Activated T-helper 1 cell treated with anti-CD3 and anti-CD28 coated beads, Interleukin-12 subunit alpha, Interleukin-12 subunit beta, Interleukin-2, Interleukin-4 antibody, amounts not matched to agents 30 ng/mL and 10 ng/mL and 1 ng/mL, durations not matched to agents 14 hours and 24 hours and 36 hours (primary cell): ENCODE data around the gene ITFG1. TPM values are rescaled to one million over a fixed set of nuclear protein-coding genes. Genes with fewer than 3 reads are reported as not detected.
"Not testable (repeated sequence)": the region's sequence is repeated elsewhere in the genome, so short reads cannot be mapped to it uniquely, and the experiment has no call there.

Experiments
- DNase-seq: peaks from one replicate; pipeline ENCODE4 v3.0.0; 2021; ENCODE audit warnings: low spot score
- H3K27ac Mint-ChIP-seq: one replicate; pipeline ENCODE4 v1.8.0; 2021; ENCODE audit warnings: mild to moderate bottlenecking, mixed read lengths
- H3K27me3 Mint-ChIP-seq: one replicate; pipeline ENCODE4 v1.8.0; 2022; ENCODE audit warnings: mild to moderate bottlenecking, moderate library complexity, mixed read lengths; ENCODE audit not compliant: insufficient read depth
- H3K36me3 Mint-ChIP-seq: one replicate; pipeline ENCODE4 v1.8.0; 2021; ENCODE audit warnings: low read depth, mixed read lengths
- H3K4me1 Mint-ChIP-seq: one replicate; pipeline ENCODE4 v1.8.0; 2021; ENCODE audit warnings: low read depth, mixed read lengths
- H3K4me3 Mint-ChIP-seq: one replicate; pipeline ENCODE4 v1.8.0; 2021; ENCODE audit warnings: mild to moderate bottlenecking, moderate library complexity, mixed read lengths
- H3K9me3 Mint-ChIP-seq: one replicate; pipeline ENCODE4 v1.8.0; 2021; ENCODE audit warnings: mixed read lengths
- intact Hi-C: fragments of 100-400 bp; cut with micrococcal nuclease; formaldehyde crosslinking; loops from one replicate; pipeline ENCODE4 v1.15.1; 2024
- total RNA-seq: library from RNA; stranded (reverse); gene quantifications from 2 replicates; pipeline ENCODE4 v1.2.3, GENCODE V29; 2022

The ITFG1 gene
- total RNA-seq, 1 donor from 2014 or later = 25.4 TPM

DNA sequence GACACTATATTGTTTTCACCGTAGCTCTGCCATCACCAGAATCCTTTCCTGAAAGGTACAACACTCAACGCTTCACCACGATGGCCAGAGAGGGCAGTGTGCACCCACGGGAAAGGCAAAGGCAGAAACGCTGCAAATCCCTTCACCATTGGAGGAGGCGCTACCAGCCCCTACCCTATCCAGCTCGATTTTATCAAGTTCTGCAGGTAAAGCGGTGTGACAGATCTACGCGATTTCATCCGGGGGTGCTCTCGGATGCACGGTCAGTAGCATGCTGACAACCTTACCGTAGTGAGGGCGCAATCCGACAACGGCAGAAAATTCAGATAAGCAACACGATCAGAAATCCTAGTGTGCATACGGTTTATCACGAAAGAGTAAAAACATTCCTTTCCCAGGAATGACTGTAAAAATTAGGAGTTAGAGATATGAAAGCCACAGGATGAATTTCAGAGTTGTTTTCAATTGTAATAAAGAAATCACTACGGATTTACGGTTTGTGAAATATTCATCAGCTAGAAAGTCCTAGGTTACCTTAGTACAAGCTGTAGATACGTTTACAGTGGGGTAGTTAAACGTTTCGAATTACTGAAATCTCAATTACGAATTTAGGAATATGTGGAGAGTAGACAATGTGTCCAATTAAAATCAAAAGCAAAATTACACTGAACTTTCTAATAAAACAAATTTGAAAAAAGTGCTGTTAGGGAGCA lies 318.9 kb downstream of the ITFG1 start:
- DNase-seq = peak; percentile 79
- intact Hi-C loops = loop anchor here (1.0 to 10.0 kb wide), 14 partner anchors 105 to 1470 kb away; partner anchors contain the start of genes C16orf87, DNAJA2, ITFG1 and N4BP1
- peak overlapping the region; percentile 53 for H3K27ac Mint-ChIP-seq
- H3K36me3 Mint-ChIP-seq = peaks cover 10% of the 10 kb centered on the region
- H3K4me3 Mint-ChIP-seq = peak overlapping the region; percentile 90
- peaks cover 50% of the 10 kb centered on the region for H3K4me1 Mint-ChIP-seq
- H3K27me3 Mint-ChIP-seq = peaks cover 16% of the 10 kb centered on the region
- H3K9me3 Mint-ChIP-seq = no peaks in the 10 kb centered on the region

DNA sequence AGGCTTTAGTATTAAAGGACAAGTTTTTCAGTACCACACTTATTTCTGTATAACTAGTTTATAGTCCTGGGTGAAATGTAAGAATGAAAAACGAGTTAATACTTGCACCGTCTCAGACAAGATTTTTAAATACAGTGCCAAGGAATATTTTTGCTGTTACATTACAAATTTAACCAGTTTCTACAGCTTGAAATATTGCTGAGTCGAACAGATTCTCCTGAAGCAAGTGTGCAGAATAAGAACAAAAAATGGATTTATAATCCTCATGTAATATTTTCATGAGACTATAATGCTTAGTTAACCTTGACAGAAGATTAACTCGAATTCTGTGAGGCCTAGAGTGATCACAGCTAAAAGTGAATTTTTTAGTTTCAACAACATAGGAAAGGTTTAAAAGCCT lies 320.2 kb downstream of the ITFG1 start:
- no peak for DNase-seq
- peaks cover 10% of the 10 kb centered on the region for H3K36me3 Mint-ChIP-seq
- intact Hi-C loops = loop anchor here (1.0 to 10.0 kb wide), 11 partner anchors 103 to 1472 kb away; partner anchors contain the start of genes DNAJA2, ITFG1, N4BP1 and ORC6
- H3K4me3 Mint-ChIP-seq = no peak overlapping the region
- H3K27me3 Mint-ChIP-seq = peaks cover 12% of the 10 kb centered on the region
- no peaks in the 10 kb centered on the region for H3K9me3 Mint-ChIP-seq
- H3K4me1 Mint-ChIP-seq = peaks cover 56% of the 10 kb centered on the region
- no peak overlapping the region for H3K27ac Mint-ChIP-seq

- no peak overlapping the region for H3K27ac Mint-ChIP-seq
- H3K4me3 Mint-ChIP-seq = no peak overlapping the region
- H3K9me3 Mint-ChIP-seq = no peaks in the 10 kb centered on the region
- intact Hi-C loops = loop anchor here (2.0 to 10.0 kb wide), 7 partner anchors 167 to 1473 kb away; partner anchors contain the start of genes DNAJA2, N4BP1, ORC6 and VPS35
- peaks cover 5% of the 10 kb centered on the region for H3K27me3 Mint-ChIP-seq
- H3K36me3 Mint-ChIP-seq = peaks cover 10% of the 10 kb centered on the region
- H3K4me1 Mint-ChIP-seq = peaks cover 53% of the 10 kb centered on the region
- no peak for DNase-seq
Observed at GRCh38 chr16:47139561-47140185, 321.2 kb downstream of the ITFG1 start.

DNA sequence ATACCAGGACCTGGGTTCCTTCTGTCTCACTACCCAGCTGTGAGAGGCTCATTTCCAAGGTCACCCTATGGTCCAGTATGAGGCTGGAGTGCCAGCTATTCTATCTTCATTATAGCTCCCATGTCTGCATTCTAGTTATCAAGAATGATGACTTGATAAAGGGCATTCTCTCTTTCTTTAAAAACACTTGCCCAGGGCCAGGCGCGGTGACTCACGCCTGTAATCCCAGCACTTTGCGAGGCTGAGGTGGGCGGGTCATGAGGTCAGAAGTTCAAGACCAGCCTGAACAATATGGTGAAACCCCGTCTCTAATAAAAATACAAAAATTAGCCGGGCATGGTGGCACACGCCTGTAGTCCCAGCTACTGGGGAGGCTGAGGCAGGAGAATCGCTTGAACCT lies 322.9 kb downstream of the ITFG1 start:
- H3K4me3 Mint-ChIP-seq, H3K27ac Mint-ChIP-seq, H3K27me3 Mint-ChIP-seq, intact Hi-C loops, H3K9me3 Mint-ChIP-seq, DNase-seq: not testable (repeated sequence)
- H3K36me3 Mint-ChIP-seq = peaks cover 15% of the 10 kb centered on the region
- peaks cover 55% of the 10 kb centered on the region for H3K4me1 Mint-ChIP-seq

GRCh38 chr16:47136099-47136842 lies 324.6 kb downstream of the ITFG1 start:
- Mint-ChIP-seq H3K4me3 (no peak overlapping the region), H3K27me3 (no peaks in the 10 kb centered on the region), H3K36me3 (peaks cover 9% of the 10 kb centered on the region), H3K27ac (no peak overlapping the region), H3K4me1 (peaks cover 44% of the 10 kb centered on the region), H3K9me3 (no peaks in the 10 kb centered on the region)
- intact Hi-C loops = no loop called here
- no peak for DNase-seq

- no peaks in the 10 kb centered on the region for H3K27me3 Mint-ChIP-seq
- intact Hi-C loops = no loop called here
Observed at GRCh38 chr16:47134550-47134949, 326.3 kb downstream of the ITFG1 start.

DNA sequence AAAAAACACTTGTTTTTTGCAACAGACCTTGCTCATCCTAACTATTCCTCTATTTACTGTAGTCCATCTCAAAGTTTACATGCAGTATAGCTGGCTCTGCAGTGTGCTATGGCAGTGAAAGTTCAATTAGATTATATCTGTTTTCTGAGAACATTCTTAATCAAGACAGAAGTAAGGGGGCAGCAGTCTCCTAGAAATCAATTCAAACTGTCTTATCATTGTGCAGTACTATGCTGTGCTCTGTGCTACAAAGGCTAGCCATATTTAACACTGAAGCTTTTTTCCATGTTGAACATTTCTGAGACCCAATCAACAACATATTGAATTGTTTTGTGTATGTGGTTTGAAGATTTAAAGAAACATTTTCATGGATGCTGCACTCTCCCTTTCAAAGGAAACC lies 328.6 kb downstream of the ITFG1 start:
- intact Hi-C loops = no loop called here
- Mint-ChIP-seq H3K4me1 (peaks cover 23% of the 10 kb centered on the region), H3K36me3 (peaks cover 14% of the 10 kb centered on the region), H3K4me3 (no peak overlapping the region), H3K27me3 (no peaks in the 10 kb centered on the region), H3K27ac (no peak overlapping the region), H3K9me3 (no peaks in the 10 kb centered on the region)
- DNase-seq = no peak

More at GRCh38 chr16:47134550-47134949, 326.3 kb downstream of the ITFG1 start:
- DNase-seq = no peak
- no peak overlapping the region for H3K4me3 Mint-ChIP-seq
- H3K27ac Mint-ChIP-seq = no peak overlapping the region
- peaks cover 41% of the 10 kb centered on the region for H3K4me1 Mint-ChIP-seq
- no peaks in the 10 kb centered on the region for H3K9me3 Mint-ChIP-seq
- H3K36me3 Mint-ChIP-seq = peaks cover 14% of the 10 kb centered on the region

GRCh38 chr16:47129755-47130435 lies 331.0 kb downstream of the ITFG1 start:
- peaks cover 16% of the 10 kb centered on the region for H3K36me3 Mint-ChIP-seq
- intact Hi-C loops = no loop called here
- no peak for DNase-seq
- H3K4me1 Mint-ChIP-seq = peaks cover 14% of the 10 kb centered on the region
- no peaks in the 10 kb centered on the region for H3K9me3 Mint-ChIP-seq
- no peaks in the 10 kb centered on the region for H3K27me3 Mint-ChIP-seq
- H3K27ac Mint-ChIP-seq = no peak overlapping the region
- H3K4me3 Mint-ChIP-seq = no peak overlapping the region

DNA sequence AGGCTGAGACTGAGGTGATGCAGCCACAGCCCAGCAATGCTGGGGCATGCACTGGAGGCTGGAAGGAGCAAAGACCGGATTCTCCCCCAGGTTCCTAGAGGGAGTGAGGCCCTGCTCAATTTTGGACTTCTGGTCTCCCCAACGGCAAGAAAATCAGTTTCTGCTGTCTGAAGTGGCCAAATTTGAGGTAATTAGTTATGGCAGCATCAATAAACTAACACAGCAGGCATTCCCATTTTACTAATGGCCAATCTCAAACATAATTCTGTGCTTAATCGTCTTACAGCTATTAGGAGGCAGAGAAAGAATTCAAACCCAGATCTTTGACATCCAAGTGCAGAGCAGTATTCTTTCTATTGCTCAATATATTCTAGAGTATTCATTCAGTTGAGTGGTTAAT lies 333.3 kb downstream of the ITFG1 start:
- H3K4me3 Mint-ChIP-seq = no peak overlapping the region
- H3K4me1 Mint-ChIP-seq = peaks cover 9% of the 10 kb centered on the region
- H3K36me3 Mint-ChIP-seq = peaks cover 12% of the 10 kb centered on the region
- no peaks in the 10 kb centered on the region for H3K9me3 Mint-ChIP-seq
- intact Hi-C loops = no loop called here
- no peak overlapping the region for H3K27ac Mint-ChIP-seq
- no peaks in the 10 kb centered on the region for H3K27me3 Mint-ChIP-seq
- no peak for DNase-seq

DNA sequence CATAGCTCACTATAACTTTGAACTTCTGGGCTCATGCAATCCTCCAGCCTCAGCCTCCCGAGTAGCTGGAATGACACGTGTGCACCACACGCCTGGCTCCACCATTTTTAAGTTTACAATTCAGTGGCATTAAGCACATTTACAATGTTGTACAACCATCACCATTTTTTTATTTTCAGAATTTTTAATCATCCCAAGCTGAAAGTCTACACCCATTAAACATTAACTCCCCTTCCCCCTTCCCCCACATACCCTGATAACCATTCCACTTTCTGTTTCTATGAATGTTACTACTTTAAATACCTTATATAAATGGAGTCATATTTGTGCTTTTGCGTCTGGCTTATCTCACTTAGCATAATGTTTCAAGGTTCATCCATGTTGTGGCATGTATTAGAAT lies 335.1 kb downstream of the ITFG1 start:
- no peaks in the 10 kb centered on the region for H3K9me3 Mint-ChIP-seq
- DNase-seq = no peak
- H3K4me1 Mint-ChIP-seq = peaks cover 9% of the 10 kb centered on the region
- no peak overlapping the region for H3K4me3 Mint-ChIP-seq
- intact Hi-C loops = no loop called here
- no peak overlapping the region for H3K27ac Mint-ChIP-seq
- peaks cover 15% of the 10 kb centered on the region for H3K36me3 Mint-ChIP-seq
- no peaks in the 10 kb centered on the region for H3K27me3 Mint-ChIP-seq

DNA sequence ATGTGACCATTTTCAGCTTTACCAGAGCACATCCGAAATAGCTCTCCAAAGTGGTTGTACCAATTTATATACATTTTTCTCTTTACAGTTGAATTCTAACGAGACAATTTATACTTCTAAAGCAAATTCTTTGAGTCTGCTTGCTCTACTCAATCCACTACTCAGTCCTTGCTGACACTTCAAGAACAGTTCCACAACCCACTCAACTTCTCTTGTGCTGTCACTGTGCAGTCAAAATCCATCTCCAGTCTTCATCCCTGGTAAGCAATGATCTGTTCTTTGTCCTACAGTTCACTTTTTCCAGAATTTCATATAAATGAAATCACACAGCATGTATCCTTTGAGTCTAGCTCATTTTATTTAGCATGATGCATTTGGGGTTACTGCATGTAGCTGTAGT lies 347.7 kb downstream of the ITFG1 start:
- H3K4me3 Mint-ChIP-seq = no peak overlapping the region
- H3K36me3 Mint-ChIP-seq = peaks cover 19% of the 10 kb centered on the region
- no peak for DNase-seq
- intact Hi-C loops = loop anchor here (1.0 to 10.0 kb wide), 4 partner anchors 41 to 428 kb away; partner anchors contain the start of genes ORC6 and VPS35
- H3K4me1 Mint-ChIP-seq = peaks cover 20% of the 10 kb centered on the region
- no peak overlapping the region for H3K27ac Mint-ChIP-seq
- no peaks in the 10 kb centered on the region for H3K27me3 Mint-ChIP-seq
- no peaks in the 10 kb centered on the region for H3K9me3 Mint-ChIP-seq

- no peak overlapping the region for H3K27ac Mint-ChIP-seq
- no peak overlapping the region for H3K4me3 Mint-ChIP-seq
- no peaks in the 10 kb centered on the region for H3K27me3 Mint-ChIP-seq
- no peak for DNase-seq
- H3K4me1 Mint-ChIP-seq = peaks cover 20% of the 10 kb centered on the region
- intact Hi-C loops = loop anchor here (5.0 to 10.0 kb wide), 3 partner anchors 39 to 426 kb away; partner anchors contain the start of genes ORC6 and VPS35
- no peaks in the 10 kb centered on the region for H3K9me3 Mint-ChIP-seq
- H3K36me3 Mint-ChIP-seq = peaks cover 17% of the 10 kb centered on the region
Observed at GRCh38 chr16:47110939-47111338, 349.9 kb downstream of the ITFG1 start.
